GM12801 (cell line): ENCODE results near the gene TRIM34.

Experiments
- CTCF ChIP-seq: IDR thresholded peaks from one replicate; pipeline ENCODE4 v1.5.1; 2011; ENCODE audit warnings: control low read depth; ENCODE audit not compliant: insufficient read length; ENCODE audit errors: extremely low read depth

The TRIM34 gene

GRCh38 chr11:5690736-5691135 is 65.9 kb downstream of the TRIM34 start:
- TF ChIP-seq CTCF, result no peak

DNA sequence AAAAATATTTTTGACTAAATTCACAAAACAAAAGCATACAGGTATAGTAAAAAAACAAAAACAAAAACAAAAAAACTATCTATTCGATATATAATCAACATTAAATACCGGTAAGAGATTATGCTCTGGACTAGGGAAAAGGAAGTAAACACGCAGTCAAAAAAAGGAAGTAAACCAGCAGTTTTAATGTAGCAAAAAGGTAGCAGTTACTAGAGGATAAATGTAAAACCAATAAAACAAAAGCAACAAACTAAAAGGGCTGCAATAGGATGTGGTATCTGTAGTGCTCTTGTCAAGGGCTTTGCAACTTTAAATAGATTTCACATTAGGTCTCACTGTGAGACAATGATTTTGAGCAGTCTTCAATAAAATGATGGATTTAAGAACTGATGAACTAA is 67.2 kb downstream of the TRIM34 start:
- no peak for TF ChIP-seq CTCF
